Activated CD4-positive, alpha-beta T cell treated with anti-CD3 and anti-CD28 coated beads, Interleukin-2, Interleukin-4, amounts not matched to agents 100 ng/mL and 50 ng/mL, durations not matched to agents 16 hours and 8 hours (primary cell): ENCODE data around the gene SPHK1.
"Not testable (repeated sequence)": the region's sequence is repeated elsewhere in the genome, so short reads cannot be mapped to it uniquely, and the experiment has no call there.

Experiments
- DNase-seq: peaks from one replicate; pipeline ENCODE4 v3.0.0-alpha.2; 2020; ENCODE audit warnings: low spot score

The SPHK1 gene, protein sequence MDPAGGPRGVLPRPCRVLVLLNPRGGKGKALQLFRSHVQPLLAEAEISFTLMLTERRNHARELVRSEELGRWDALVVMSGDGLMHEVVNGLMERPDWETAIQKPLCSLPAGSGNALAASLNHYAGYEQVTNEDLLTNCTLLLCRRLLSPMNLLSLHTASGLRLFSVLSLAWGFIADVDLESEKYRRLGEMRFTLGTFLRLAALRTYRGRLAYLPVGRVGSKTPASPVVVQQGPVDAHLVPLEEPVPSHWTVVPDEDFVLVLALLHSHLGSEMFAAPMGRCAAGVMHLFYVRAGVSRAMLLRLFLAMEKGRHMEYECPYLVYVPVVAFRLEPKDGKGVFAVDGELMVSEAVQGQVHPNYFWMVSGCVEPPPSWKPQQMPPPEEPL

DNA sequence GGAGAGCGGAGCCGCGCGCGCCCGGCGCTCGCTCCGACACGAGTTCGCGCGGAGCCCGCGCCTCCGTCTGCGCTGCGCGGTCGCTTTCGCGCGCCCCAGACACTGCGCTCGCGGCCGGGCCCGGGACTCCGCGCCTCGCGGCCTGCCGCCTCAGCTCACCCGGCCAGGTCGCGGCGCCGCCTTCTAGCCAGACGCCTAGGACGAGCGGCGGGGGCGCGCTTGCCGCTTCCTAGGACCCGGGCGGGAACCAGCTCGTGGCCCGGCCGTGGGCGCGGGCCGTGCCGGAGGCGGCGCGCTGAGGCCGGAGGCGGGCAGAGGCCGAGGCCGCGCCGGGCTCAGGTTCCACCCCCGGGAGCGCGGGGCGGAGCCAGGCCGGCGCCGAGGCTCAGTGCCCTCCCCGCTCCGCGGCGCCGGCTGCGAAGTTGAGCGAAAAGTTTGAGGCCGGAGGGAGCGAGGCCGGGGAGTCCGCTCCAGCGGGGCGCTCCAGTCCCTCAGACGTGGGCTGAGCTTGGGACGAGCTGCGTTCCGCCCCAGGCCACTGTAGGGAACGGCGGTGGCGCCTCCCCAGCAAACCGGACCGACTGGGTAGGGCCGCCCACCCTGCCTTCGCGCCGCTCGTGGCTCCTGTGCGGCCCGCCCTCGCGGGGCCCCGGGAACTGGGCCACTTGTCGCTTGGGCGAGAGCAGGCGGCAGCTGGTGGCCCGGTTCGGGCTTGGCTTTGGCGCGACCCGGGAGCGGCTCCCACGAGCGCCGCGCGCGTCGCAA is at the start of gene SPHK1:
Gene SPHK1 (plus strand): TSS at position 388 of the 765 bp plus-strand sequence. CDS start 1,036 bp downstream, outside the sequence.
- DNase-seq: peak; percentile 71

DNA sequence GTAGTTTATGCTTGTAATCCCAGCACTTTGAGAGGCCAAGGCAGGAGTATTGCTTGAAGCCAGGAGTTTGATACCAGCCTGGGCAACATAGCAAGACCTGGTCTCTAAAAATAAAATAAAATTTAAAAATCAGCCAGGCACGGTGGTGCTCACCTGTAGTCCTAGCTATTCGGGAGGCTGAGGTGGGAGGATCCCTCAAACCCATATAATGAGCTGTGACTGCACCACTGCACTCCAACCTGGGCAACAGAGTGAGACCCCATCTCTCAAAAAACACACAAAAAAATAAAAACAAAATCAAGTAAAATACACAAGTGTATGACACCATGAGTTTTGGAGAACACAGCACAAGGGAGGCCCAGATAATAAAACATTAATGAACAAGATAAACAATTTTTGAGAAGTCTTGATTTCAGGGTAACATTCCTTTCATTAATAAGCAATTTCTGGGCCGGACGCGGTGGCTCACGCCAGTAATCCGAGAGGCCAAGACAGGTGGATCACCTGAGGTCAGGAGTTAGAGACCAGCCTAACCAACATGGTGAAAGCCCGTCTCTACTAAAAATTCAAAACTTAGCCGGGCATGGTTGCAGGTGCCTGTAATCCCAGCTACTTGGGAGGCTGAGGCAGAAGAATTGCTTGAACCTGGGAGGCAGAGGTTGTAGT is 48.6 kb upstream of the SPHK1 start:
- DNase-seq: no peak

DNA sequence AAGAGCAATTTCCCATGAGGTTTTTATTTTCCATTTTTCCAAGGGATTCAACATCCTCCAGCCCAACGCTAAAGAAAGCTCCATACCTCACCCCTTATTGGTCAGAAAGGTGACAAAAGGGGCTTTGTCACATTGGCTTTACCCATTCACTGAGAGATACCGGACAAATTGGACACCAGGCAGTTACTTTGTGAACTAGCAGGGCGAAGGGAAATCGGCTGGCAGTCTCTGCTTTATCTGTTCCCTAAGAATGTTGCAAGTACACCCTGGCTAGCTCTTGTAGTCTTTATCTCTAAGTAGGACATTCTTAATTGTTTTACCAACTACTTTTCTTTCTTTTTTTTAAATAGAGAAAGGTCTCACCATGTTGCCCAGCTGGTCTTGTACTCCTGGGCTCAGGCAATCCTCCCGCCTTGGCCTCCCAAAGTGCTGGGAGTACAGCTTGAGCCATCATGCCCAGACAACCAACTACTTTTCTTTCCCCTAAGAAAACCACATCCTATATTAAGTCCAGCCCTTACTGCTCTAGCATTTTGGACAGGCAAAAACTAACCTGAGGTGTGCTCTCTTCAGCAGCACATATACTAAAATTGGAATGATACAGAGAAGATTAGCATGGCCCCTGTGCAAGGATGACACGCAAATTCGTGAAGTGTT is 47.5 kb upstream of the SPHK1 start:
- DNase-seq: no peak

DNA sequence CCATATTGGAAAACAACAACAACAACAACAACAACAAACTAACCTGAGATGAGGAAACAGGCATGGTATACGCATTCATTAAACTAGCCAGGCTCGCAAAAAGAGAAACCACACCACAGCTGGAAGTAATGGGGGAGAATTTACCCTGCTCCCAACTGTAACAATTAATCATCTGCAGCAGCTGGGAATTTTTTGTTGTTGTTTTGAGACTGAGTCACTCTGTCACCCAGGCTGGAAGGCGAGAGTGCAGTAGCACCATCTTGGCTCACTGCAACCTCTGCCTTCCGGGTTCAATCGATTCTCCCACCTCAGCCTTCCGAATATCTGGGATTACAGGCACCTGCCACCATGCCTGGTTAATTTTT is 47.0 kb upstream of the SPHK1 start:
- no peak for DNase-seq

DNA sequence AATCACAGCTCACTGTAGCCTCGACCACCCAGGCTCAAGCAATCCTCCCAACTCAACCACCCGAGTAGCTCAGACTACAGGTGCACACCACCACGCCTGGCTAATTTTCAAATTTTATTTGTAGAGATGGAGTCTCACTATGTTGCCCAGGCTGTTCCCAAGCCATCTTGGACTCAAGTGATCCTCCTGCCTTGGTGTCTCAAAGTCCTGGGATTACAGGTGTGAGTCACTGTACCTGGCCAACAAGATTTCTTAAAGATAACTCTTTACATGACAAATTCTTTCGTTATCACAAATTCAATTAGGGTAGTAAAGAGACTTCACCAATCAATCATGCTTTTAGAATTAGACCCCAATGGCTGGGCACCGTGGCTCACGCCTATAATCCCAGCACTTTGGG is 43.1 kb upstream of the SPHK1 start:
- DNase-seq: no peak

DNA sequence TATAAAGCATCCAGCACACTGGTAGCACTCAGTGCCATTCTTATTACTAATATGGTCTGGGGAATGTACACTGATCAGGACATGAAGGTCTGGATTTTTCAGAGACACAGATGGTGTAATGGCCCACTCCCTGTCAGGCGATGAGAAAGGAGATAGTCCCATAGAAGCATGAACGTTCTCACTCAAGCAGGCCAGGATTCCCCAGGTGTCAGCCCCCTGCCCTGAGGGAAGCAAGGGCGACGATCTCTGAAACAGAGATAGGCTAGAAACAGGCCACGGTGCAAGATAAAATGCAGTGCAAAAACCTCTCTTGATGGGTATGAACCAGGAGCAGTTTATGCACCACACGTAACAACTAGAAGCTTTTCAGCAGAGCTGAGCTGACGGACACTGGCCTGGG is 41.3 kb upstream of the SPHK1 start:
- DNase-seq: no peak

DNA sequence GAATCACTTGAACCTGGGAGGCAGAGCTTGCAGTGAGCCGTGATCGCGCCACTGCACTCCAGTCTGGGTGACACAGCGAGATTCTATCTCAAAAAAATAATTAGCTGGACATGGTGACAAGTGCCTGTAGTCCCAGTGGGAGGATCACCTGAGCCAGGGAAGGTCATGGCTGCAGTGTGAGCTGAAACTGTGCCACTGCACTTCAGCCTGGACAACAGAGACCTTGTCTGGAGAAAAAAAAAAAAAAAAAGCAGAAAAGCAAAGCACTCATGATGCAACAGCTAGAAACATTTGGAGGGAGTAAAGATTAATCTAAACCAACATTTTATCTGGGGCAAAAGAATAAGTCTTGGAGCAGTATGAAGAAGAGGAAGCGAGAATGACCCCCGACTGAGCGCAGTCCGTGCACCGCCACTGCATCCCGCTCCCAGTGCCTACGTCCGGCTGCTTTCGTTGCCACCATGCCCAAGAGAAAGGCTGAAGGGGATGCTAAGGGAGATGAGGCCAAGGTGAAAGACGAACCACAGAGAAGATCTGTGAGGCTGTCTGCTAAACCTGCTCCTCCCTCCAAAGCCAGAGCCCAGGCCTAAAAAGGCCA is 38.9 kb upstream of the SPHK1 start:
- no peak for DNase-seq

DNA sequence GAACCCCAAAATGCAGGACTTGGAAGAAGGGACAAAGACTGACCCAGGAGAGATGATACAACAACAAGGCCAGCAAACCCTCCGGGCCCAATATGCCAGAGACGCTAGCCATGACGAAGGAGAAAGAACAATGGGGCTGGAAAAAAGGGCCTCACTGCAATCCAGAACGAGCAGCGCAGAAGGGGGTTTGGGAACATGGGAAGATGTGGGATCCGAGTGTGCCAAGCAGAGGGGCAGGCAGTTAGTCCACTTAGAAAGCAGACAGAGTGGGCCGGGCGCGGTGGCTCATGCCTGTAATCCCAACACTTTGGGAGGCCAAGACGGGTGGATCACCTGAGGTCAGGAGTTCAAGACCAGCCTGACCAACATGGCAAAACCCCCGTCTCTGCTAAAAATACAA is 37.5 kb upstream of the SPHK1 start:
- not testable (repeated sequence) for DNase-seq

DNA sequence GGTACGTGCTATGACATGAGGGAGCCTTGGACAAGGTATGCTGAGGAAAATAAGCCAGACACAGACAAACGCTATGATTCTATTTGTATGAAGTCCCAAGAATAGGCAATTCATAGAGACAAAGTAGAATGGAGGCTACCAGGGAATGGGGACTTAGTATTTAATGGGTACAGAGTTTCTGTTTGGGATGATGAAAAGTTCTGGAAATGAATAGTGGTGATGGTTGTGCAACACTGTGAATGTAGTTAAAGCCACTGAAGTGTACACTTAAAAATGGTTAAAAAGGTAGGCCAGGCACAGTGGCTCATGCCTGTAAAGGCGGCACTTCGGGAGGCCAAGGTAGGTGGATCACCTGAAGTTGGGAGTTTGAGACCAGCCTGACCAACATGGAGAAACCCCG is 33.9 kb upstream of the SPHK1 start:
- no peak for DNase-seq

DNA sequence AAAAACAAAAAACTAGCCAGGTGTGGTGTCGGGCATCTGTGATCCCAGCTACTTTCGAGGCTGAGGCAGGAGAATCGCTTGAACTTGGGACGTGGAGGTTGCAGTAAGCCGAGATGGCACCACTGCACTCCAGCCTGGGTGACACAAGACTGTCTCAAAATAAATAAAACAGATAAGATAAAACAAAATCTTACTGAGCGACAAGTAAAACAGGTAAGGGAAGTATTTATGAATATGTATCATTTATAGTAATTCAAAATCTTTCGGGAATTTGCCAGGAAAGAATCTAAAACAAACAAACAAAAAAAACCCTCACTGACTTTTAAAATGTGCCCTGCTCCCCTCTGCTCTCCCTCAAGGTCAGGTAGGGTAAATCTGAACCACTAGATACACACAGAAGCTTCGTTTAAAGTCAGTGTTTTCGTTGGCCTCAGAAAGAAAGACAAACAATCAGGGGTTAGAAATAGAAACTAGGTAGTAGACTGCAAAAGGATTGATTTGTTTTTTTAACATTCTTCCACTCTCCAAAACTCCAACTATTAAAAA is 32.8 kb upstream of the SPHK1 start:
- no peak for DNase-seq

DNA sequence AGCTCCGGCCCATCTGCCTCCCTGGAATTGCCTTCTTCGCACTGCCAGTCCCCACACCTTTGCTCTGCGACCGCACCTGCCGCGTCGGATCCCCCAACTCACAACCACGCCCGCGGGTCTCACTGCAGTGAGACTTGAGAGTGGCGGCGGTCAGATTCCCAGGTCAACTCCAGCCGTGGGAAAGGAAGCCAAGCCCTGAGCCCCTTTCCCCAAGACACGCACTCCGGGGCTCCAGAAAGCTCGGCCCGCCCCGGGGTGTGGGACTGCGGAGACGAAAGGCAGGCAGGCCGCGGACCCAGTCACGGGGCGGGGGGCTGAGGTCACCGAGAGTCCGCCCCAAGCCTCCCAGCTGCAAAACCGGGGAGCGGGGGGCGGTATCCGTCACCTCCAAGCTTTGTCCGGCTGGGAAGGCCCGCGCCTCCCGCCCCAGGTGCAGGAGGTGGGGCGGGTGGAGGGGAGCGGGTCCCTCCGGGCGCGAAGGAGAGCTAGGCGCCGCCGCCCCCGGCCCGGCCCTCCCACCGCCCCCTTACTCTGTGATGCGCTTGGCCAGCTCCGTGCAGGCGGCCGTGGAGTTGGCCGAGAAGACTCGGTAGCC is 31.3 kb upstream of the SPHK1 start:
- DNase-seq: no peak

DNA sequence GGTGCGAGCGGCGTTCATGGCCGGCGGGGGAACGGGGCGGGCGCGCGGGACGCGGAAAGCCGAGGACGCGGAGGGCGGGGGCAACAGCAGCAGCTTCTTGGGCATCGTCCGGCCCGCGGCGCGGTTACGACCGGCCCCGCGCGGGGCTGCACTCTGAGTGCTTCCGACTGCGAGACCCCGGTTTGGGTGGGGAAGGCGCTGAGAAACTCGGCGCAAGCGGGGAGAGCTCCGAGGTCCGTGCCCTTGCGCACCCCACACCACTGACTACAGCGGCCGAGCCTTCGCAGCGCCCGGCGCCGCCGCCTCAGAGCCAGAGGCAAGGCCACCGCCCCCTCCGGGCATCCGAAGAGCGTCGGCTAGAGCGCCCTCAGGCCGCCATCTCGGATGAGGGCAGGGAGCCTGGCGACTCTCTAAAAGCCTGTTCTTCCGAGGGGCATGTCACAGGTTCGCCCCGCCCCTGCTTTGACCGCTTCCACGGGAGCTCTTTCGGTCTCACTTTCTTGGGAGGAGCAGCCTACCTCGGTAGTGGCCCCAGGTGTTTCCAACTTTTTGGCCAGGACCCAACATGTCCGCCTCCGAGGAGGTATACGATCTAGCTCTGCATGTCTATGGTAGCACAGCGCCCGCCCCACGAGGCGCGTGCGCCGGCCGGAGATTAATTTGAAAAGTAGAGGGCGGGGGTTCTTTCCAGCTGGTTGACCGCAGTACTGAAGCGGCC is 30.7 kb upstream of the SPHK1 start, which contains the start of gene PRPSAP1:
Gene PRPSAP1 (minus strand): TSS at position 318 of the 718 bp plus-strand sequence. CDS start 213 bp downstream, at position 105.
- peak; percentile 88 for DNase-seq

DNA sequence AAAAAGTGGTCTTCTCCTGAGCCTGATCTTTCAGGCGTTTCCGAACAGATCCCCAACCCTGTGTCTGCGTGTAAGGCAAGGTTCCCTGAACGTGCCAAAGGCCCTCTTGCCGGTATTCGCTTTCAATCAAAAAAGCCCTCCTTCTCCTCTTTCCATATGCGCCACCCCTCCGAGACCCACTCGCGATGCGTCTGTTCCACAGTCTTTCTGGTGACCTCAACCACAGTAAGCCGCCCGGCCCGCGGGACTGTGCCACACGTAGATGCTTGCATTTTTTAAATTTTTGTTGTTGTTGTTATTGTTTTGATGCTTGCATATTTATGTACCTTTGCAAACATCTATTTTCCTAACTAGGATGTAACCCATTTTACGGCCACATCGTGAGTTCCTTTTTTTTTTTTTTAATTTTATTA is 30.1 kb upstream of the SPHK1 start:
- no peak for DNase-seq

DNA sequence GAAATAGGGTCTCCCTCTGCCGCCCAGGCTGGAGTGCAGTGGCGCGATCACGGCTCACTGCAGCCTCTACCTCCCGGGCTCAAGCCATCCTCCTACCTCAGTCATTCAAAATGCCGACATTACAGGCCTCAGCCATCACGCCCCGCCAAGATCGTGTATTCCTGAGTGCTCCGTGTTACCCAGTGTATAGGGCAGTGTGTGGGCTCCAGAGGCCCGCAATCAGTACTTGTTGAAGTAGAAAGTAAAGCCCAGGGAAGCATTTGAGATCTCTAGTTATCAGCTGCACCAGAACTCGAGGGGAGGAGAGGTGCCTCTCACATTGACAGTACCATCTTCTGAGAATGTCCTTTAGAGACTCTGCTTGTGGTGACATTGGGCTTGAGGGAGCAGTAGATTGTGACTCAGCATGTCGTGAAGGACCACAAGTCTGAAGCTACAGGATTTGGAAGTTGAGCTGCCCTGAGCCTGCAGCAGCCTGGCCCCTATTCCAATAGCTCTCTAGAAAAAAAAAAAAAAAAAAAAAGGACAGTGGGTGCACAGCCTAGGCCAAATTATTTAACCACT is 29.6 kb upstream of the SPHK1 start:
- DNase-seq: peak; percentile 27

DNA sequence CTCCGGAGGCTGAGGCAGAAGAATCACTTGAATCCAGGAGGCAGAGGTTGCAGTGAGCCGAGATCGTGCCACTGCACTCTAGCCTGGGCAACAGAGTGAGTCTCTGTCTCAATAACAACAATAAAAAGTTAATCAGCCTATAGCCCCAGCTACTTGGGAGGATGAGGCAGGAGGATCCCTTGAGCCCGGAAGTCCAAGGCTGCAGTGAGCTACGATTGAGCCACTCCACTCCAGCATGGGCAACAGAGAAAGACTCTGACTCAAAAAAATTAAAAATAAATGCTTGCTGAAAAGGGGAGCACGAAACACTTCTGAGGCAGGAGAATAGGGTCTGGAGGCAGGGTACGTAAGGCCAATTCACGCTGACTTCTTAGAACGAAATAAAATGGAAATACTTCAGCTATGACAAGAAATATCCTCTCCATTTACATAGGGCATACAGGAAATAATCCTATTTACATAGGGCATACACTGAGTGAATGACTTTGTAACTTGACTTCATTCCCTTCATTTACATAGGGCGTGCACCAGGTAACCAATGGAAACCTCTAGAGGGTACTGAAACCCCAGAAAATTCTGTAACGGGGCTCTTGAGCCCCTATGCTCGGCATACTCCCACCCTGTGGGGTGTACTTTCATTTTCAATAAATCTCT is 27.5 kb upstream of the SPHK1 start:
- DNase-seq: no peak

DNA sequence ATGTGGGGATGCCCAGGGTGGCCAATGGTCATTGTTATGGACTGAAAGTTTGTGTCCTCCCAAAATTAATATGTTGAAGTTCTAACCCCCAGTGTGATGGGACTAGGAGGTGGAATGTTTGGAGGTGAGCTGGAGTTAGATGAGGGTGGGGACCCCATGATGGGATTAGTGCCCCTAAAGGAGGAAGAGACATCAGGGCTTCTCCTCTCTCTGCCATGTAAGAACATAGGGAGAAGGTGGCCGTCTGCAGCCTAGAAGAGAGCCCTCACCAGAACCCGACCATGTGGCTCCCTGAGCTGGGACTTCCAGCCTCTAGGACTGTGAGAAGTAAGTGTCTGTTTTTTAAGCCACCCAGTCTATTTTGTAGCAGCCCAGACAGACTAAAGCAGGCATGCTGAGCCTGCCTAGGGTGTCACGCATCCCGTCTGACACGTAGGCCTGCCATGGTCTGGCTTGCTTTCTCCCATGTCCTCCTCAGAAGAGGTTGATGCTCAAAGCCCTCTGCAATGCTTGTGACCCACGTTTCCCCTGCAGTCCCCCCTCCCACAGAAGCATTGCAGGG is 26.7 kb upstream of the SPHK1 start:
- DNase-seq: no peak

DNA sequence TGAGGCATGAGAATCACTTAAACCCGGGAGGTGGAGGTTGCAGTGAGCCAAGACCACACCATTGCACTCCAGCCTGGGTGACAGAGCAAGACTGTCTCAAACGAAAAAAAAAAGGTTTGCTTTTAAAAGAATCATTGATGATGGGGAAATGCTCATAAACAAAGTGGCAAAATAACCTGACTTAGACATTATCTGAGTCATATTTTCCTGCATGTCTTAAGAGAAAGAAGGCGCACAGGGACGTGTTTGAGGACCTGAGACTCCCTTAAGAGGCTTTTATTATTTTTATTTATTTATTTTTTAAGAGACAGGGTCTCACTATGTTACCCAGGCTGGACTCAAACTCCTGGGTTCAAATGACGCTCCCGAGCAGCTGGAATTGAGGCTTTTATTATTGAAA is 25.0 kb upstream of the SPHK1 start:
- DNase-seq: no peak

DNA sequence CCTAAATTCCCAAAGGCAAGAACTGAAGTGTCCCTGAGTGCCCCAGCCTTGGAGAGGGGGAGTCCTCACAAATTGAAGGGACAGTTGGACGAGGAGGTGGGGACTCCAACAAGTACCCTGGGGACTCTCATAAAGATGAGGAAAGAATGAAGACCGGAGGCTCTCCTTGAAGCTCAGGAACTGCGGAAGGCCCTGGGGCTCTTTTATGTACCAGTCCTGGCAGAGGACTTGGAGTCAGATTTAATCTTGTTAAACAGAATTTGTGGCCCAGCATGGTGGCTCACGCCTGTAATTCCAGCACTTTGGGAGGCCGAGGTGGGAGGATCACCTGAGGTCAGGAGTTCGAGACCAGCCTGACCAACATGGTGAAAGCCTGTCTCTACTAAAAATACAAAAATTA is 24.6 kb upstream of the SPHK1 start:
- DNase-seq: not testable (repeated sequence)

DNA sequence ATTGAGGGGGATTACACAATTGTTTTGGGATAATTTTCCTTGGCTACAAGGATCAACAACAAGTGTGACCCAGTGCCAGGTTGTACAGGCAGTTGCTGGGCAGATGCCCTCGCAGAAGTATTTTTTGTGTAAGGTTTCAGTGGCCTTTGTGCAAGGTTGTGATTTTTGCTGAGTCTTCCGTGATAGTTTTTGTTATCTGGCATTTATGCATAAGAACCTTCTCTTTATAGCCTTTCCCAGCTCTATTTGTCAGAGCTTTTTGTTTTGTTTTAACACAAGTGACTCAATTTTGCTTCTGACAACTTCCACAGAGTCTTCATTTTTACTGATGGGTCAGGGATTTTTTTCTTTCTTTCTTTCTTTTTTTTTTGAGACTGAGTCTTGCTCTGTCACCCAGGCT is 23.9 kb upstream of the SPHK1 start:
- DNase-seq: no peak
